Hepatocyte (in vitro differentiated cells): Measurements from ENCODE around the gene TFPI2. TPM values are rescaled to one million over a fixed set of nuclear protein-coding genes. Genes with fewer than 3 reads are reported as not detected.

Experiments
- polyA plus RNA-seq: library from polyadenylated mRNA; unstranded; fragments of >200 nt; fragmentation: Nextera tagmentation; extraction: Ambion mirVana; gene quantifications from 2 replicates; pipeline ENCODE4 v1.2.1, GENCODE V29; 2016
- small RNA-seq: library from RNA; depleted of rRNA; stranded (forward); fragments of <200 nt; gene quantifications from one replicate; pipeline ENCODE3, GENCODE V24; 2014
- total RNA-seq: library from RNA; depleted of rRNA; stranded (reverse); fragments of >200 nt; gene quantifications from 2 replicates; pipeline ENCODE4 v1.2.3, GENCODE V29; 2014

TFPI2 gene
- total and polyA plus RNA-seq, 2 experiments from 2014 or later, result 52.8 to 66.2 TPM

Small RNAs within 50 kb of the gene (small RNA-seq; reads per million reads assigned to genes)
- gene AC002076.2, result not detected

Other genes starting within 250 kb of the TFPI2 start
- not detected in 2 replicates for gene GNGT1, start 15.8 kb upstream of the TFPI2 start, total RNA-seq
- gene GNGT1, start 15.8 kb upstream of the TFPI2 start, polyA plus RNA-seq, result 0.24 TPM in 1 of 2 replicates, not detected in the other
- gene GNG11, start 31.0 kb upstream of the TFPI2 start, total RNA-seq, result 10.0 and 11.2 TPM in 2 replicates
- gene GNG11, start 31.0 kb upstream of the TFPI2 start, polyA plus RNA-seq, result 18.0 and 21.1 TPM in 2 replicates
- gene BET1, start 113.6 kb upstream of the TFPI2 start, total RNA-seq, result 50.7 and 50.9 TPM in 2 replicates
- gene BET1, start 113.6 kb upstream of the TFPI2 start, polyA plus RNA-seq, result 41.1 and 45.5 TPM in 2 replicates